Activated effector memory CD4-positive, alpha-beta T cell treated with Interleukin-2 at 50 U/mL for 16 hours (primary cell): ENCODE data around the gene AFF3.
"Not testable (repeated sequence)": the region's sequence is repeated elsewhere in the genome, so short reads cannot be mapped to it uniquely, and the experiment has no call there.

ENCODE experiments used
- DNase-seq: peaks from one replicate; pipeline ENCODE4 v3.0.0-alpha.2; 2020

The AFF3 gene

GRCh38 chr2:99776206-99776905 is 366.0 kb downstream of the AFF3 start:
- no peak for DNase-seq

GRCh38 chr2:99775585-99775984 is 366.8 kb downstream of the AFF3 start:
- DNase-seq = no peak

GRCh38 chr2:99773642-99774041 is 368.7 kb downstream of the AFF3 start:
- DNase-seq = not testable (repeated sequence)

- no peak for DNase-seq
Measured at GRCh38 chr2:99772591-99773331, 369.6 kb downstream of the AFF3 start.

GRCh38 chr2:99771681-99772333 is 370.6 kb downstream of the AFF3 start:
- DNase-seq = no peak

GRCh38 chr2:99770876-99771275 is 371.5 kb downstream of the AFF3 start:
- no peak for DNase-seq

GRCh38 chr2:99765731-99766318 is 376.6 kb downstream of the AFF3 start:
- DNase-seq = no peak

- no peak for DNase-seq
Measured at GRCh38 chr2:99763764-99764163, 378.6 kb downstream of the AFF3 start.

GRCh38 chr2:99762714-99763113 is 379.7 kb downstream of the AFF3 start:
- DNase-seq = no peak

GRCh38 chr2:99757611-99758114 is 384.7 kb downstream of the AFF3 start:
- DNase-seq = no peak

- no peak for DNase-seq
Measured at GRCh38 chr2:99756059-99756458, 386.3 kb downstream of the AFF3 start.

GRCh38 chr2:99754210-99754609 is 388.2 kb downstream of the AFF3 start:
- DNase-seq = no peak

GRCh38 chr2:99753505-99753904 is 388.9 kb downstream of the AFF3 start:
- no peak for DNase-seq

GRCh38 chr2:99748344-99748743 is 394.0 kb downstream of the AFF3 start:
- no peak for DNase-seq

GRCh38 chr2:99747842-99748241 is 394.5 kb downstream of the AFF3 start:
- no peak for DNase-seq

GRCh38 chr2:99743146-99743545 is 399.2 kb downstream of the AFF3 start:
- no peak for DNase-seq

- DNase-seq = no peak
Measured at GRCh38 chr2:99737537-99737936, 404.9 kb downstream of the AFF3 start.

- DNase-seq = no peak
Measured at GRCh38 chr2:99735753-99736152, 406.6 kb downstream of the AFF3 start.

GRCh38 chr2:99735314-99735713 is 407.1 kb downstream of the AFF3 start:
- not testable (repeated sequence) for DNase-seq

- DNase-seq = no peak
Measured at GRCh38 chr2:99734236-99734635, 408.2 kb downstream of the AFF3 start.

GRCh38 chr2:99729104-99730025 is 413.0 kb downstream of the AFF3 start:
- DNase-seq = no peak

- no peak for DNase-seq
Measured at GRCh38 chr2:99728166-99728565, 414.2 kb downstream of the AFF3 start.
